ENCODE results near the gene PDF.

The PDF gene

GRCh38 chr16:69277413-69277812 lies 53.0 kb downstream of the PDF start:
- no peak for DNase-seq (ENCODE audit: low spot score)

All from left forelimb (tissue), 1 donor.